Epithelial cell of proximal tubule (primary cell): ENCODE results near the gene CTNNA2. TPM values are rescaled to one million over a fixed set of nuclear protein-coding genes. Genes with fewer than 3 reads are reported as not detected.

Experiments
- DNase-seq: peaks from one replicate; pipeline ENCODE4 v3.0.0-alpha.2; 2011; ENCODE audit warnings: low read depth
- H3K4me3 ChIP-seq: 2 replicates; pipeline ENCODE4 v1.5.1; 2011; ENCODE audit warnings: low read depth, mild to moderate bottlenecking, low read length
- total RNA-seq: library from RNA; depleted of rRNA; stranded (reverse); fragments of >200 nt; gene quantifications from 2 replicates; pipeline ENCODE4 v1.2.3, GENCODE V29; 2015
- TF ChIP-seq, protein P1 (sequence below): conservative IDR thresholded peaks from 2 replicates; pipeline ENCODE4 v1.5.1; 2012; ENCODE audit warnings: low read depth, mild to moderate bottlenecking, low read length

CTNNA2 gene
- total RNA-seq, 1 donor from 2014 or later, result 0.06 TPM

DNA sequence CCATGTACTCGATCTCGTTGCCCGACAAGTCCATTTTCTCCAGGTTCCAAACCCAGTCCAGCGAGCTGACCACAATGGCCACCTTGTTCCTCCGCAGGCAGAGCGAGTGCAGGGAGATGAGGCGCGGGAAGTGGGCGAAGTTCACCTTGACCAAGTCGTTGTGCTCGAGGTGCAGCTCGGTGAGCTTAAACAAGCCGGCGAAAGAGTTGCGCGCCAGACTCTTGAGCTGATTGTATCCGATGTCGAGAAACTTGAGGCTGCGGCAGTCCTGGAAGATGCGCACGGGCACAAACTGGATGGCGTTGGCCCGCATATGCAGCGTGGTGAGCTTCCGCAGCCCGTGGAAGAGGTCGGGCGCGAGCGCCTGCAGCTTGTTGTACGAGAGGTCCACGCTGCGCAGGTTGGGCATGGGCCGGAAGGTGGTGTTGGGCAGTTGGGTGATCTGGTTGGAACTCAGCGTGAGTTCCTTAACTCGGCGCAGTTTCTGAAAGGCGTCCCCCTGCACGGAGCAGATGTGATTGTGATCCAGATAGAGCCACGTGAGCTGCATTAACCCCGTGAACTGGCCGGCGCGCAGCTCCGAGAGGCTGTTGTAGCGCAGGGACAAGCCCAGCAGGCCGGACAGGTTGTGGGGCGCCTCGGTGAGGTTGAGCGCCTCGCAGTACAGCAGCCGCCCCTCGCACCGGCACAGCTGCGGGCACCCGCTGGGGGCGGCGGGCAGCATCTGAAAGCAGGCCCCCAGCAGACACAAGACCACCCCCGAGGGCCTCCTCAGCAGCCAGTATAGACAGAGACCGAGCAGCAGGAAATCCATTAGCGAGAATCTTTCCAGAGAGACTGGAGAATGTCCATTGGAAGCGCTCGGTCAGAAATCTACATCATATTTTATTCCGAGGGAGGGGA is 790.4 kb downstream of the CTNNA2 start:
- DNase-seq, result no peak
- TF ChIP-seq, protein P1, sequence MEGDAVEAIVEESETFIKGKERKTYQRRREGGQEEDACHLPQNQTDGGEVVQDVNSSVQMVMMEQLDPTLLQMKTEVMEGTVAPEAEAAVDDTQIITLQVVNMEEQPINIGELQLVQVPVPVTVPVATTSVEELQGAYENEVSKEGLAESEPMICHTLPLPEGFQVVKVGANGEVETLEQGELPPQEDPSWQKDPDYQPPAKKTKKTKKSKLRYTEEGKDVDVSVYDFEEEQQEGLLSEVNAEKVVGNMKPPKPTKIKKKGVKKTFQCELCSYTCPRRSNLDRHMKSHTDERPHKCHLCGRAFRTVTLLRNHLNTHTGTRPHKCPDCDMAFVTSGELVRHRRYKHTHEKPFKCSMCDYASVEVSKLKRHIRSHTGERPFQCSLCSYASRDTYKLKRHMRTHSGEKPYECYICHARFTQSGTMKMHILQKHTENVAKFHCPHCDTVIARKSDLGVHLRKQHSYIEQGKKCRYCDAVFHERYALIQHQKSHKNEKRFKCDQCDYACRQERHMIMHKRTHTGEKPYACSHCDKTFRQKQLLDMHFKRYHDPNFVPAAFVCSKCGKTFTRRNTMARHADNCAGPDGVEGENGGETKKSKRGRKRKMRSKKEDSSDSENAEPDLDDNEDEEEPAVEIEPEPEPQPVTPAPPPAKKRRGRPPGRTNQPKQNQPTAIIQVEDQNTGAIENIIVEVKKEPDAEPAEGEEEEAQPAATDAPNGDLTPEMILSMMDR, result no peak
- no peak overlapping the region for H3K4me3 ChIP-seq

- no peak for DNase-seq
- TF ChIP-seq, protein P1, result no peak
- H3K4me3 ChIP-seq, result peak within 1 kb of the TSS; percentile 38
These were observed 791.3 kb downstream of the CTNNA2 start, which contains the start of gene LRRTM1 for GRCh38 chr2:80303909-80304837. Gene LRRTM1 (minus strand): TSS chr2:80304752. CDS start chr2:80303819, 933 bp downstream.

DNA sequence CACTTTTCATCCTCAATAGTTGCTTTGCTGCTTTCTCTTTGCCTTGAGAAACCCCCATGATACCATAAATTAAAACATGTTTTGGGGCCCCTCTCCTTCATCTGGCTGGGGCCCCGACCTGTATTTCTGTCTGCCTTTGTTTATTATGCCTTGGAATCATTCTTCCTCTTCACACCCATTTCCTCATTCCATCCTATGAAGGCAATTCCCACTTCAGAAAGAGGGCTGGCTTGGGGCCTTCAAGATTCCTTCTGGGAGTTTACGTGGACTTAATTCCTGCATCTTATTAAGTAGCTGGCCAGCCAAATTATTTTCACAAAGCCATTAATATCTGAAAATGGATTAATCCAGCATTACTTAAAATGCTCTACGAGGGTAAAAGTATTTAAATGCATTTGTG is 798.5 kb downstream of the CTNNA2 start:
- no peak overlapping the region for H3K4me3 ChIP-seq
- TF ChIP-seq, protein P1, result no peak
- DNase-seq, result no peak

- TF ChIP-seq, protein P1, result no peak
- H3K4me3 ChIP-seq, result no peak overlapping the region
- no peak for DNase-seq
These were observed 799.5 kb downstream of the CTNNA2 start for GRCh38 chr2:80312282-80312839.

GRCh38 chr2:80322311-80322920 is 809.6 kb downstream of the CTNNA2 start:
- no peak for DNase-seq
- TF ChIP-seq, protein P1, result no peak
- H3K4me3 ChIP-seq, result no peak overlapping the region

GRCh38 chr2:80322958-80323357 is 810.1 kb downstream of the CTNNA2 start:
- H3K4me3 ChIP-seq, result no peak overlapping the region

More at GRCh38 chr2:80322958-80323357, 810.1 kb downstream of the CTNNA2 start:
- TF ChIP-seq, protein P1, result no peak
- DNase-seq, result no peak
